Measurements from ENCODE around the gene UVRAG. TPM values are rescaled to one million over a fixed set of nuclear protein-coding genes. Genes with fewer than 3 reads are reported as not detected.

UVRAG gene
- total and polyA plus RNA-seq, 12 donors: 5.0 to 18.3 (median 13.4) TPM

GRCh38 chr11:75884321-75884720 is 69.3 kb downstream of the UVRAG start:
- H3K4me3 ChIP-seq: no peak overlapping the region
- no peak for DNase-seq
- ATAC-seq: no peak
- TF ChIP-seq, protein P1, sequence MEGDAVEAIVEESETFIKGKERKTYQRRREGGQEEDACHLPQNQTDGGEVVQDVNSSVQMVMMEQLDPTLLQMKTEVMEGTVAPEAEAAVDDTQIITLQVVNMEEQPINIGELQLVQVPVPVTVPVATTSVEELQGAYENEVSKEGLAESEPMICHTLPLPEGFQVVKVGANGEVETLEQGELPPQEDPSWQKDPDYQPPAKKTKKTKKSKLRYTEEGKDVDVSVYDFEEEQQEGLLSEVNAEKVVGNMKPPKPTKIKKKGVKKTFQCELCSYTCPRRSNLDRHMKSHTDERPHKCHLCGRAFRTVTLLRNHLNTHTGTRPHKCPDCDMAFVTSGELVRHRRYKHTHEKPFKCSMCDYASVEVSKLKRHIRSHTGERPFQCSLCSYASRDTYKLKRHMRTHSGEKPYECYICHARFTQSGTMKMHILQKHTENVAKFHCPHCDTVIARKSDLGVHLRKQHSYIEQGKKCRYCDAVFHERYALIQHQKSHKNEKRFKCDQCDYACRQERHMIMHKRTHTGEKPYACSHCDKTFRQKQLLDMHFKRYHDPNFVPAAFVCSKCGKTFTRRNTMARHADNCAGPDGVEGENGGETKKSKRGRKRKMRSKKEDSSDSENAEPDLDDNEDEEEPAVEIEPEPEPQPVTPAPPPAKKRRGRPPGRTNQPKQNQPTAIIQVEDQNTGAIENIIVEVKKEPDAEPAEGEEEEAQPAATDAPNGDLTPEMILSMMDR (IDR thresholded peaks at IDR 0.05): no peak
- no peaks in the 10 kb centered on the region for H3K27me3 ChIP-seq
- H3K9me3 ChIP-seq: no peaks in the 10 kb centered on the region
- peaks cover 0 to 37% (median 0%) of the 10 kb centered on the region in 9 donors for H3K36me3 ChIP-seq
- peaks cover 0 to 11% (median 0%) of the 10 kb centered on the region in 9 donors for H3K4me1 ChIP-seq
- intact Hi-C loops (cut with DNase I): no loop called here
- no peak overlapping the region for H3K27ac ChIP-seq

DNA sequence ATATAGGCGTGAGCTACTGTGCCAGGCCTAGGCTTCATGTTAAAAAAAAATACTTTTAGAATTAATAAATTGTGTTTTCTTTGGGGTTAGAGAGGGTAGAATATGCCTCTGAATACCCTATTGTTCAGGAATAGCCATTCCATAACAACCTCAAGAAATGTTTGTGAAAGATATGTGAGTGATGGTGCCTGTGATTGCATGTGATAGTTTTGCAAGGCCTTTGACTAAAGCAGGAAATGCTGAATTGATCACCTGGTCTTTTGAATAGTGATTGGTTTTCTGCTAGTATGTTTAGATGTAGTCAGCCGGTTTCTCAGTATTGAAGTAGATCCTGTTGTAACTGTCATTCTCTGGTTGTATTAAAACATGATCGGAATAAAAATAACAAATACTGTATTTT is 73.4 kb downstream of the UVRAG start:
- Histone ChIP-seq H3K4me1 (peaks cover 0 to 36% (median 11%) of the 10 kb centered on the region in 9 donors), H3K36me3 (peaks cover 0 to 22% (median 9%) of the 10 kb centered on the region in 9 donors), H3K27me3 (no peaks in the 10 kb centered on the region), H3K9me3 (no peaks in the 10 kb centered on the region), H3K27ac (no peak overlapping the region), H3K4me3 (no peak overlapping the region)
- no peak for DNase-seq
- WGBS, 2 donors: 97 to 99% methylated on average over 3 of the region's 3 CpGs
- intact Hi-C loops (cut with DNase I): no loop called here
- TF ChIP-seq, protein P1 (IDR thresholded peaks at IDR 0.05): no peak
- no peak for ATAC-seq

- intact Hi-C loops (cut with DNase I): loop anchor here in 2 of 10 donors (10.0 kb wide), 1 partner anchor 423 kb away; no protein-coding TSS in a partner anchor
- Histone ChIP-seq H3K4me3 (no peak overlapping the region), H3K36me3 (peaks cover 0 to 22% (median 9%) of the 10 kb centered on the region in 9 donors), H3K27me3 (no peaks in the 10 kb centered on the region), H3K9me3 (no peaks in the 10 kb centered on the region), H3K4me1 (peaks cover 0 to 33% (median 6%) of the 10 kb centered on the region in 9 donors), H3K27ac (peak overlapping the region in 4 of 10 donors; percentile 10 to 81 (median 24))
- ATAC-seq (peak in 6 of 8 donors; percentile 20 to 66 (median 48)), DNase-seq (no peak)
- WGBS, 2 donors: 73 to 81% methylated on average over 6 of the region's 6 CpGs
- TF ChIP-seq, protein P1 (IDR thresholded peaks at IDR 0.05): no peak
Observed at GRCh38 chr11:75891947-75892739, 77.1 kb downstream of the UVRAG start.

GRCh38 chr11:75893251-75893650 is 78.2 kb downstream of the UVRAG start:
- ATAC-seq: no peak
- TF ChIP-seq, protein P1 (IDR thresholded peaks at IDR 0.05): no peak
- no peaks in the 10 kb centered on the region for H3K27me3 ChIP-seq
- peaks cover 0 to 32% (median 6%) of the 10 kb centered on the region in 9 donors for H3K4me1 ChIP-seq
- no peak for DNase-seq
- peak overlapping the region in 1 of 10 donors; percentile 81 for H3K27ac ChIP-seq
- intact Hi-C loops (cut with DNase I): loop anchor here in 2 of 10 donors (10.0 kb wide), 1 partner anchor 422 kb away; no protein-coding TSS in a partner anchor
- no peaks in the 10 kb centered on the region for H3K9me3 ChIP-seq
- no peak overlapping the region for H3K4me3 ChIP-seq
- peaks cover 0 to 22% (median 9%) of the 10 kb centered on the region in 9 donors for H3K36me3 ChIP-seq
- WGBS, 2 donors: 94 to 96% methylated on average over 4 of the region's 4 CpGs
